ENCODE measurements around the gene DDX23. TPM values are rescaled to one million over a fixed set of nuclear protein-coding genes. Genes with fewer than 3 reads are reported as not detected.

Gene DDX23
- polyA plus RNA-seq, 3 donors = 21.4 to 63.8 (median 28.4) TPM

DNA sequence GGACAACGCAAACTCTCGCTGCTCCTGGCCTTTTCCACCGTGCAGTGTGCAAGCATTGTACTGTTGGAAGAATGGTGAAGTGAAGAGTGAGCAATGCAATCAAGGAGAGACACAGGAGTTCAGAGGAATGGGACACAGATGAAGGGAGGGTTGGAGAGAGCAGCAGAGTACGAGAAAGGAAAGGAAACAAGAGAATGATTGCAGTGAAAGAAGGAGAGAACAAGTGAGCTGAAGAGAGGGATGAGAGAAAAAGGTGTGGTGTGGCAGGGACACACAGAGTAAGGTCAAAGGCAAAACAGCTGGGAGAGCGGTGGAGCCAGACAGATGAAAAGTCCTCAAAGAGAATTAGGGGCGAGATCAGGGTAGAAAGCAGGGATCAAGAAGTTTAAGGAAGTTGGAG, 20.7 kb downstream of the DDX23 start:
- Histone ChIP-seq H3K27ac (ENCODE audit: low read depth in 1 of 2, low read length in 2 of 2) (no peak overlapping the region), H3K79me2 (ENCODE audit: insufficient read depth, low read length) (no peaks in the 10 kb centered on the region), H3K27me3 (ENCODE audit: control insufficient read depth in 2 of 2, insufficient read depth in 2 of 2, low read length in 2 of 2) (no peaks in the 10 kb centered on the region), H3K4me3 (replicated peaks in 1 of 3; ENCODE audit: low read depth in 2 of 3, low read length in 3 of 3) (no peak overlapping the region), H3K9me3 (replicated peaks in 1 of 2; ENCODE audit: control insufficient read depth in 1 of 2, insufficient read depth in 1 of 2, low read length in 2 of 2) (no peaks in the 10 kb centered on the region), H2AFZ (ENCODE audit: insufficient read depth, low read depth, low read length, poor library complexity, severe bottlenecking) (no peak overlapping the region), H4K20me1 (ENCODE audit: insufficient read depth, low read length) (peaks cover 27% of the 10 kb centered on the region), H3K9ac (ENCODE audit: insufficient read depth, low read length, poor library complexity, severe bottlenecking) (no peak overlapping the region), H3K4me2 (replicated peaks; ENCODE audit: extremely low read depth, low read length, poor library complexity, severe bottlenecking) (no peak overlapping the region), H3K4me1 (ENCODE audit: control insufficient read depth in 1 of 2, insufficient read depth in 2 of 2, low read length in 2 of 2) (no peaks in the 10 kb centered on the region), H3K36me3 (replicated peaks in 1 of 2; ENCODE audit: control insufficient read depth in 1 of 2, insufficient read depth in 2 of 2, low read length in 2 of 2) (peaks cover 72 to 86% of the 10 kb centered on the region in 2 donors)
- 97% methylated on average over 4 of the region's 6 CpGs for WGBS (ENCODE audit: insufficient coverage)
- intact Hi-C loops (cut with micrococcal nuclease) = no loop called here
- TF ChIP-seq CTCF (IDR thresholded peaks at IDR 0.05) = no peak
- Mint-ChIP-seq H3K27ac (peak overlapping the region in 1 of 7 donors; percentile 0), H3K4me1 (no peaks in the 10 kb centered on the region), H3K9me3 (no peaks in the 10 kb centered on the region), H3K27me3 (ENCODE audit: low read depth in 3 of 3) (peaks cover 0 to 2% (median 0%) of the 10 kb centered on the region in 3 donors), H3K36me3 (peaks cover 71 to 81% of the 10 kb centered on the region in 2 donors), H3K4me3 (no peak overlapping the region)
- DNase-seq = no peak

DNA sequence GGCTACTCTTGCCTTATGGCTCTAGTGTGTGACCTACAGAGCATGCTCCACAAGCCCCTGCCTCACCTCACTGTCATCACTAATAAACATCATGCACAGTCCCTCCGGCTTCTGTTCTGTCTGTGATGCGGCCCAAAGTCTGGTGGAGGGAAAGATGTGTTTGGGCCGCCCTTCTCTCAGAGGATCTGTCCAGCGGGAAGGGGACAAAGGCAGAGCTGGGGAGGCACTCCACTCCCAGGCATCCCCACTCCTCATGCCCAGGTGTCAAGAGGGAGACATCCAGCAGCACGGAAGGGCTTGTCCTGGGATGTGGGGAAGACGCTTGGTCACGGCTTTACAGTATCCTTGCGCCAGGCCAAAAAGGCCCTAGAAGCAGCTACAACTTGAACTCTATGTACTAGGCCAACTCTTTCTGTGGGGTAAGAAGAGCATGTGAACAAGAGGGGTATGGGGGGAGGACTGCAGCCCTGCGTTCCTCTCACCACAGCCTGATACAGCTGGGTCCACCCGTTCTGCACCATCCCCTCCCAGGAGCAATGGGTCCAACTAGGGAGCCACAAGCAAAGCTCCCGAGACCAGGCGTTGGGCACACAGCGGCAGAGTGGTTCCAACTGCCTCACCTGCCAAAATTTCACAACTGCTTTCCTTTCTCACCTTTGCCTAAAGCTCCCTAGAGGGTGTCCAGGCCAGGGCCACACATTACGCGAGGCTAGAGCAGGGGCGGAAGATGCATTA, 23.0 kb downstream of the DDX23 start:
- Histone ChIP-seq H3K4me2 (replicated peaks; ENCODE audit: extremely low read depth, low read length, poor library complexity, severe bottlenecking) (no peak overlapping the region), H4K20me1 (ENCODE audit: insufficient read depth, low read length) (peaks cover 27% of the 10 kb centered on the region), H3K4me1 (ENCODE audit: control insufficient read depth in 1 of 2, insufficient read depth in 2 of 2, low read length in 2 of 2) (no peaks in the 10 kb centered on the region), H3K79me2 (ENCODE audit: insufficient read depth, low read length) (no peaks in the 10 kb centered on the region), H3K27ac (ENCODE audit: low read depth in 1 of 2, low read length in 2 of 2) (no peak overlapping the region), H3K4me3 (replicated peaks in 1 of 3; ENCODE audit: low read depth in 2 of 3, low read length in 3 of 3) (no peak overlapping the region), H3K9me3 (replicated peaks in 1 of 2; ENCODE audit: control insufficient read depth in 1 of 2, insufficient read depth in 1 of 2, low read length in 2 of 2) (no peaks in the 10 kb centered on the region), H3K27me3 (ENCODE audit: control insufficient read depth in 2 of 2, insufficient read depth in 2 of 2, low read length in 2 of 2) (no peaks in the 10 kb centered on the region), H3K9ac (ENCODE audit: insufficient read depth, low read length, poor library complexity, severe bottlenecking) (no peak overlapping the region), H2AFZ (ENCODE audit: insufficient read depth, low read depth, low read length, poor library complexity, severe bottlenecking) (no peak overlapping the region), H3K36me3 (replicated peaks in 1 of 2; ENCODE audit: control insufficient read depth in 1 of 2, insufficient read depth in 2 of 2, low read length in 2 of 2) (peaks cover 57 to 63% of the 10 kb centered on the region in 2 donors)
- peaks cover 2% of the 10 kb centered on the region for H3K4me1 Mint-ChIP-seq
- DNase-seq = no peak
- intact Hi-C loops (cut with micrococcal nuclease) = no loop called here
- no peak for TF ChIP-seq CTCF (IDR thresholded peaks at IDR 0.05)
- peaks cover 0 to 2% (median 0%) of the 10 kb centered on the region in 3 donors for H3K27me3 Mint-ChIP-seq (ENCODE audit: low read depth in 3 of 3)
- H3K27ac Mint-ChIP-seq = peak overlapping the region in 3 of 7 donors; percentile 16 to 40 (median 31)
- peaks cover 56 to 60% of the 10 kb centered on the region in 2 donors for H3K36me3 Mint-ChIP-seq
- H3K9me3 Mint-ChIP-seq = no peaks in the 10 kb centered on the region
- H3K4me3 Mint-ChIP-seq = no peak overlapping the region
- 95% methylated on average over 7 of the region's 16 CpGs for WGBS (ENCODE audit: insufficient coverage)
